SK-N-SH (cell line): ENCODE measurements around the gene RAB27B. TPM values are rescaled to one million over a fixed set of nuclear protein-coding genes. Genes with fewer than 3 reads are reported as not detected.

Experiments used
- CTCF ChIA-PET: fragments of 300-600, 350-600 bp; formaldehyde crosslinking; extraction: SDS; loops from one replicate; lab custom pipeline; 2021; lab: Yijun Ruan, JAX
- POLR2A ChIA-PET: fragments of 350-600 bp; sonication (Branson Sonifier 250); formaldehyde crosslinking; extraction: SDS; loops from one replicate; lab custom pipeline; 2020; ENCODE audit warnings: antibody characterized with exemption, inconsistent platforms; lab: Yijun Ruan, JAX
- DNase-seq: peaks from one replicate; pipeline ENCODE4 v3.0.0; 2012
- H2AFZ ChIP-seq: fragments of 200-600 bp; sonication (generic); 2 replicates; pipeline ENCODE4 v1.8.1; 2016; ENCODE audit warnings: antibody characterized with exemption, mild to moderate bottlenecking, low read depth
- H3F3A ChIP-seq: fragments of 200-600 bp; sonication (generic); replicated peaks from 2 replicates; pipeline ENCODE3; 2016; ENCODE audit warnings: antibody characterized with exemption, mild to moderate bottlenecking; ENCODE audit not compliant: insufficient read depth
- H3K27ac ChIP-seq, 2 experiments: fragments of 200-500 bp in 1 of 2; fragments of 200-600 bp in 1 of 2; sonication (Bioruptor generic) in 1 of 2; sonication (generic), shearing (Covaris generic) in 1 of 2; 2 replicates each; pipeline versions ENCODE4 v1.5.1 to v1.6.1; 2014 to 2016; ENCODE audit warnings: low read depth in 2 of 2, inconsistent platforms in 1 of 2, low read length in 1 of 2, mild to moderate bottlenecking in 1 of 2, mixed read lengths in 1 of 2
- H3K27me3 ChIP-seq: fragments of 200-600 bp; sonication (generic), shearing (Covaris generic); 2 replicates; pipeline ENCODE4 v1.6.1; 2016; ENCODE audit warnings: mixed run types; ENCODE audit not compliant: insufficient read depth
- H3K36me3 ChIP-seq, 2 experiments: fragments of 200-500 bp in 1 of 2; fragments of 200-600 bp in 1 of 2; sonication (Bioruptor generic) in 1 of 2; sonication (generic) in 1 of 2; replicated peaks in 1 of 2; 2 replicates each; pipeline versions ENCODE3 to v1.5.1; 2014 to 2016; ENCODE audit warnings: low read length in 1 of 2, mild to moderate bottlenecking in 1 of 2; ENCODE audit not compliant: insufficient read depth in 2 of 2, control insufficient read depth in 1 of 2
- H3K4me1 ChIP-seq, 2 experiments: fragments of 200-500 bp in 1 of 2; fragments of 200-600 bp in 1 of 2; sonication (Bioruptor generic) in 1 of 2; sonication (generic), shearing (Covaris generic) in 1 of 2; 2 replicates each; pipeline versions ENCODE4 v1.5.1 to v1.6.1; 2014 to 2016; ENCODE audit warnings: low read depth in 1 of 2, low read length in 1 of 2, mixed run types in 1 of 2; ENCODE audit not compliant: insufficient read depth in 2 of 2, control insufficient read depth in 1 of 2
- H3K4me2 ChIP-seq: fragments of 200-600 bp; sonication (generic), shearing (Covaris generic); 2 replicates; pipeline ENCODE4 v1.6.1; 2017; ENCODE audit warnings: mixed run types
- H3K4me3 ChIP-seq, 2 experiments: fragments of 200-500 bp in 1 of 2; fragments of 200-600 bp in 1 of 2; sonication (Bioruptor generic) in 1 of 2; sonication (generic), shearing (Covaris generic) in 1 of 2; 2 replicates each; pipeline versions ENCODE4 v1.5.1 to v1.8.1; 2014 to 2016; ENCODE audit warnings: low read depth in 2 of 2, inconsistent platforms in 1 of 2, low read length in 1 of 2, mild to moderate bottlenecking in 1 of 2, mixed read lengths in 1 of 2, moderate library complexity in 1 of 2
- H3K79me2 ChIP-seq: fragments of 200-600 bp; sonication (generic); 2 replicates; pipeline ENCODE4 v1.8.1; 2017; ENCODE audit warnings: mild to moderate bottlenecking; ENCODE audit not compliant: insufficient read depth
- H3K9ac ChIP-seq: fragments of 200-600 bp; sonication (generic); 2 replicates; pipeline ENCODE4 v1.6.1; 2017; ENCODE audit warnings: mixed run types
- H3K9me2 ChIP-seq: fragments of 200-600 bp; sonication (generic); 2 replicates; pipeline ENCODE4 v1.6.1; 2017; ENCODE audit warnings: mixed run types
- H3K9me3 ChIP-seq: fragments of 200-600 bp; sonication (generic); 2 replicates; pipeline ENCODE4 v1.6.1; 2017; ENCODE audit warnings: mixed run types, mild to moderate bottlenecking, moderate library complexity
- H4K20me1 ChIP-seq: fragments of 200-600 bp; sonication (generic); 2 replicates; pipeline ENCODE4 v1.6.1; 2017; ENCODE audit warnings: mild to moderate bottlenecking, mixed run types; ENCODE audit not compliant: insufficient read depth
- ELF1 ChIP-seq: IDR thresholded peaks from 2 replicates; pipeline ENCODE4 v1.4.0; 2012
- EP300 ChIP-seq, 2 experiments: IDR thresholded peaks; 2 replicates each; pipeline versions ENCODE4 v1.4.0 to v1.6.1; 2012; ENCODE audit warnings: borderline replicate concordance in 1 of 2, low read depth in 1 of 2, low read length in 1 of 2
- EZH2phosphoT487 ChIP-seq: fragments of 200-600 bp; sonication (generic); IDR thresholded peaks from 2 replicates; pipeline ENCODE4 v1.6.1; 2017; ENCODE audit warnings: low read depth, mixed run types, mild to moderate bottlenecking, antibody characterized with exemption, moderate library complexity, borderline replicate concordance
- FOXM1 ChIP-seq: IDR thresholded peaks from 2 replicates; pipeline ENCODE4 v1.4.0; 2012; ENCODE audit warnings: low read depth, mild to moderate bottlenecking
- GABPA ChIP-seq: IDR thresholded peaks from 2 replicates; pipeline ENCODE4 v1.4.0; 2012; ENCODE audit warnings: low read depth, mild to moderate bottlenecking
- GATA2 ChIP-seq: sonication (generic); formaldehyde crosslinking; IDR thresholded peaks from 2 replicates; pipeline ENCODE4 v1.5.0; 2020; ENCODE audit warnings: mild to moderate bottlenecking, missing genetic modification reagents
- JUND ChIP-seq: IDR thresholded peaks from 2 replicates; pipeline ENCODE4 v1.4.0; 2012
- MXI1 ChIP-seq: IDR thresholded peaks from 2 replicates; pipeline ENCODE4 v1.6.1; 2012; ENCODE audit warnings: mild to moderate bottlenecking, low read depth, low read length, improper control_type of control experiment
- NRF1 ChIP-seq: IDR thresholded peaks from 2 replicates; pipeline ENCODE4 v1.6.1; 2012; ENCODE audit warnings: low read depth, mild to moderate bottlenecking, low read length
- POLR2AphosphoS5 ChIP-seq: IDR thresholded peaks from 2 replicates; pipeline ENCODE4 v1.6.1; 2012; ENCODE audit warnings: low read depth, low read length
- RAD21 ChIP-seq: IDR thresholded peaks from 2 replicates; pipeline ENCODE4 v1.6.1; 2012; ENCODE audit warnings: mild to moderate bottlenecking, low read length
- SIN3A ChIP-seq: IDR thresholded peaks from 2 replicates; pipeline ENCODE4 v1.6.1; 2012; ENCODE audit warnings: low read depth, mild to moderate bottlenecking, low read length, moderate library complexity, borderline replicate concordance
- TAF1 ChIP-seq: IDR thresholded peaks from 2 replicates; pipeline ENCODE4 v1.6.1; 2012; ENCODE audit warnings: low read depth, mild to moderate bottlenecking, low read length, moderate library complexity, borderline replicate concordance
- TEAD4 ChIP-seq: IDR thresholded peaks from 2 replicates; pipeline ENCODE4 v1.4.0; 2012; ENCODE audit warnings: mild to moderate bottlenecking, borderline replicate concordance; ENCODE audit not compliant: insufficient read depth
- YY1 ChIP-seq: IDR thresholded peaks from 2 replicates; pipeline ENCODE4 v1.4.0; 2012; ENCODE audit warnings: low read depth, mild to moderate bottlenecking
- whole genome bisulfite sequencing: methylation state at CpG from one replicate; pipeline ENCODE4 v1.1.6; 2017; ENCODE audit warnings: low lambda C conversion rate; 5-methylcytosine and 5-hydroxymethylcytosine counted together
- polyA plus RNA-seq, 3 experiments: library from polyadenylated mRNA; depleted of rRNA; stranded (reverse); fragments of >200 nt; gene quantifications; 2 replicates each; pipeline ENCODE4 v1.2.3, GENCODE V29; 2012
- TF ChIP-seq, protein P1 (sequence below): IDR thresholded peaks from 2 replicates; pipeline ENCODE4 v1.4.0; 2012; ENCODE audit warnings: low read depth, borderline replicate concordance
- TF ChIP-seq, protein P2 (sequence below): fragments of 150-350 bp; IDR thresholded peaks from 2 replicates; pipeline ENCODE4 v1.6.1; 2016; ENCODE audit warnings: mild to moderate bottlenecking, low read depth, low read length
- TF ChIP-seq, protein P3 (sequence below): IDR thresholded peaks from 2 replicates; pipeline ENCODE4 v1.4.0; 2012; ENCODE audit warnings: low read depth, borderline replicate concordance
- TF ChIP-seq, protein P4 (sequence below): fragments of 150-350 bp; IDR thresholded peaks from 2 replicates; pipeline ENCODE4 v1.6.1; 2017; ENCODE audit warnings: antibody characterized with exemption, low read length, low read depth, borderline replicate concordance

The RAB27B gene
- polyA plus RNA-seq, 1 of the 3 experiments (the other 2 are of a cell fraction): 0.56 TPM

DNA sequence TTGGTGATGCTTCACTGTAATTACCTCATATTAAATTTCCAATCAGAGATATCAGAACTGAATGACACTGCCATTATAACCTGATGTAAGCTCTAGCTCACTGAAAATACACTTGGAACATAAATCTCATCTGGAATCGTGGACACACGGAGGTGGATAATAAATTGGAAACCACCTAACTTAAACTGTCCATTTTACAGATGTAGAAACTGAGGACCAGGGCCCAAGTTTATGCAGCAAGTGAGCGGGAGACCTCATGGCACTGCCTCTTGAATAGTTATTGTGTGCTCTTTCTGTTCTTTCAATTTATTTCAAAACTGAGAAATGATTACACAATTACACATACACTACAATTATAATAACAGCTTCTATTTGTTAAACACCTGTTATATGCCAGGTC lies 110.2 kb downstream of the RAB27B start:
- 85% methylated on average over 3 of the region's 3 CpGs for WGBS
- no peaks in the 10 kb centered on the region; the same call in 1 of the 2 replicates for H3K79me2 ChIP-seq
- POLR2A ChIA-PET: no interaction called here
- H3K9ac ChIP-seq: no peak overlapping the region
- H3K27me3 ChIP-seq: no peaks in the 10 kb centered on the region
- H2AFZ ChIP-seq: no peak overlapping the region
- no peak overlapping the region for H3K4me2 ChIP-seq
- H3K4me3 ChIP-seq: no peak overlapping the region
- no peaks in the 10 kb centered on the region for H3K36me3 ChIP-seq
- H3F3A ChIP-seq: no peaks in the 10 kb centered on the region
- no peaks in the 10 kb centered on the region for H3K9me2 ChIP-seq
- no peaks in the 10 kb centered on the region for H3K9me3 ChIP-seq
- H3K4me1 ChIP-seq: no peaks in the 10 kb centered on the region; a peak in 2 of 4 replicates
- TF ChIP-seq JUND (no peak), POLR2AphosphoS5 (no peak), RAD21 (no peak), EZH2phosphoT487 (no peak), SIN3A (no peak), FOXM1 (no peak), MXI1 (no peak), GATA2 (CRISPR knock-in tag) (no peak), GABPA (no peak), NRF1 (no peak), TAF1 (no peak), ELF1 (no peak), YY1 (no peak), EP300 (IDR thresholded peaks at IDR 0.05; ENCODE audit: borderline replicate concordance in 1 of 2, low read depth in 1 of 2, low read length in 1 of 2) (no peak), TEAD4 (no peak)
- TF ChIP-seq, protein P1, sequence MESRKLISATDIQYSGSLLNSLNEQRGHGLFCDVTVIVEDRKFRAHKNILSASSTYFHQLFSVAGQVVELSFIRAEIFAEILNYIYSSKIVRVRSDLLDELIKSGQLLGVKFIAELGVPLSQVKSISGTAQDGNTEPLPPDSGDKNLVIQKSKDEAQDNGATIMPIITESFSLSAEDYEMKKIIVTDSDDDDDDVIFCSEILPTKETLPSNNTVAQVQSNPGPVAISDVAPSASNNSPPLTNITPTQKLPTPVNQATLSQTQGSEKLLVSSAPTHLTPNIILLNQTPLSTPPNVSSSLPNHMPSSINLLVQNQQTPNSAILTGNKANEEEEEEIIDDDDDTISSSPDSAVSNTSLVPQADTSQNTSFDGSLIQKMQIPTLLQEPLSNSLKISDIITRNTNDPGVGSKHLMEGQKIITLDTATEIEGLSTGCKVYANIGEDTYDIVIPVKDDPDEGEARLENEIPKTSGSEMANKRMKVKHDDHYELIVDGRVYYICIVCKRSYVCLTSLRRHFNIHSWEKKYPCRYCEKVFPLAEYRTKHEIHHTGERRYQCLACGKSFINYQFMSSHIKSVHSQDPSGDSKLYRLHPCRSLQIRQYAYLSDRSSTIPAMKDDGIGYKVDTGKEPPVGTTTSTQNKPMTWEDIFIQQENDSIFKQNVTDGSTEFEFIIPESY: no peak
- TF ChIP-seq, protein P2, sequence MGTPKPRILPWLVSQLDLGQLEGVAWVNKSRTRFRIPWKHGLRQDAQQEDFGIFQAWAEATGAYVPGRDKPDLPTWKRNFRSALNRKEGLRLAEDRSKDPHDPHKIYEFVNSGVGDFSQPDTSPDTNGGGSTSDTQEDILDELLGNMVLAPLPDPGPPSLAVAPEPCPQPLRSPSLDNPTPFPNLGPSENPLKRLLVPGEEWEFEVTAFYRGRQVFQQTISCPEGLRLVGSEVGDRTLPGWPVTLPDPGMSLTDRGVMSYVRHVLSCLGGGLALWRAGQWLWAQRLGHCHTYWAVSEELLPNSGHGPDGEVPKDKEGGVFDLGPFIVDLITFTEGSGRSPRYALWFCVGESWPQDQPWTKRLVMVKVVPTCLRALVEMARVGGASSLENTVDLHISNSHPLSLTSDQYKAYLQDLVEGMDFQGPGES: no peak
- TF ChIP-seq, protein P3, sequence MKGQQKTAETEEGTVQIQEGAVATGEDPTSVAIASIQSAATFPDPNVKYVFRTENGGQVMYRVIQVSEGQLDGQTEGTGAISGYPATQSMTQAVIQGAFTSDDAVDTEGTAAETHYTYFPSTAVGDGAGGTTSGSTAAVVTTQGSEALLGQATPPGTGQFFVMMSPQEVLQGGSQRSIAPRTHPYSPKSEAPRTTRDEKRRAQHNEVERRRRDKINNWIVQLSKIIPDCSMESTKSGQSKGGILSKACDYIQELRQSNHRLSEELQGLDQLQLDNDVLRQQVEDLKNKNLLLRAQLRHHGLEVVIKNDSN: no peak
- TF ChIP-seq, protein P4, sequence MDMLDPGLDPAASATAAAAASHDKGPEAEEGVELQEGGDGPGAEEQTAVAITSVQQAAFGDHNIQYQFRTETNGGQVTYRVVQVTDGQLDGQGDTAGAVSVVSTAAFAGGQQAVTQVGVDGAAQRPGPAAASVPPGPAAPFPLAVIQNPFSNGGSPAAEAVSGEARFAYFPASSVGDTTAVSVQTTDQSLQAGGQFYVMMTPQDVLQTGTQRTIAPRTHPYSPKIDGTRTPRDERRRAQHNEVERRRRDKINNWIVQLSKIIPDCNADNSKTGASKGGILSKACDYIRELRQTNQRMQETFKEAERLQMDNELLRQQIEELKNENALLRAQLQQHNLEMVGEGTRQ: no peak
- TF ChIP-seq, all 33 proteins: peak for 0
- no peak overlapping the region for H3K27ac ChIP-seq
- no peak for DNase-seq
- no peaks in the 10 kb centered on the region for H4K20me1 ChIP-seq
- CTCF ChIA-PET: interaction anchor here (1.4 kb wide), 1 partner anchor 27 kb away, joined by 3 read pairs; no protein-coding TSS in a partner anchor
